CD4-positive, alpha-beta T cell treated with Interleukin-2 at 100 ng/mL for 4 hours (primary cell): ENCODE results near the gene NRN1L.
"Not testable (repeated sequence)": the region's sequence is repeated elsewhere in the genome, so short reads cannot be mapped to it uniquely, and the experiment has no call there.

Source experiments
- DNase-seq: peaks from one replicate; pipeline ENCODE4 v3.0.0-alpha.2; 2020; ENCODE audit warnings: low spot score

NRN1L gene

DNA sequence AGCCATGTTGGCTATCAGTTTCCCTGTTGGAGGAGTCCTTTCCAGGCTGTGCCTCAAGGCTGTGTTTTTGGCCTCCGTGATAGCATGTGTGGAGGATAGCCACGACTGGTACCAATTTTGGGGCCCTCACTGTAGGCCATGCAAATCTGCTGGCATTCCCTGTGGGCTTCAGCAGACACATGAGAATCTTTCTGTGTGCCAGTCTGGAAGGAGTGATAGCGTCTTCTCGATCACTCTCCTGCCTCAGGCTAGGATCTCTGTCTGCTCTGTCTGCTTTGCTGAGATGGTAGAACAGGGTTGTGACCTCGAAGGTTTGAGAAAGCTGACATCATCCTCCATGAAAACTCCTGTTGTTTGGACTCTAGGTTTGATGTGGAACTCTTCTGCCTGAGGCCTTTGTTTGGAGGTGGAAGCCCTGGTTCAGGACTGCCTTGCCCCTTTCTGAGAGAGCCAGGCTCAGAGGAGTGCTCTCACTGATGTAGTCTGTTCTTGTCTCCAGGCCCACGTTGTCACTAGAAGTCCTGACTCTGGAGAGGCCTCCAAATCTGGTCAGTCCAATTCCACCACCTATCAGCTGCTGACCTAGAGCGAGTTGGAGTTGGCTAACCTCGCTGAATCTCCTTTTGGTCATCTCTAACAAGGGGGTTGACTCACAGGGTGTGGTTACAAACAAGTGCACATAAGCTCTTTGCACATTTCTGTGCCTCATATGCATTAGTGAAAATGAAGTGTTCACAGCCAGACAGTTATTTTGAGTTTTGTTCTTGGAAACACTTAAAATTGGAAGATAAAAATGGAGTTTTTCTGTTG is 23.9 kb upstream of the NRN1L start:
- DNase-seq = no peak

GRCh38 chr16:67861877-67862276 is 22.8 kb upstream of the NRN1L start:
- DNase-seq = no peak

- DNase-seq = no peak
These were observed 21.8 kb upstream of the NRN1L start for GRCh38 chr16:67862623-67863583.

GRCh38 chr16:67864044-67864443 is 20.6 kb upstream of the NRN1L start:
- not testable (repeated sequence) for DNase-seq

DNA sequence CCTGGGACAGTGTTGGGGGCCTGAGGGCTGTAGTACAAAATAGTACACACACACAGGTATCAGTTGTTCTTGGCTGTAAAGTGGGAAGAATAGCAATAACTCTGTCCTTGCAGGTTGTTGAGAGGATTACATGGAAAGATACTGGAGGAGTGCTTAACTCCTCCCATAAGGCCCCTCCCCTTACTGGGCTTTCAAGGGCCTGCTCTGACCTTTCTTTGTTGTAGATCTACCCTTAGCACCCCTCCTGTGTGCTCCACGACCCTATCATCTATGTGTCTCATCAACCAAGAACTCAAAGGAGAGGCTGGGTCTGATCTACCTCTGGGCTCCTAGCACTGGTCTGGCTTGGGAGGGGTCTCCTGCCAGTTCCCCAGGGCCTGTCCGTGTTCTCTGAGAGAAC is 20.1 kb upstream of the NRN1L start:
- no peak for DNase-seq

- DNase-seq = no peak
These were observed 19.4 kb upstream of the NRN1L start for GRCh38 chr16:67865318-67865717.

DNA sequence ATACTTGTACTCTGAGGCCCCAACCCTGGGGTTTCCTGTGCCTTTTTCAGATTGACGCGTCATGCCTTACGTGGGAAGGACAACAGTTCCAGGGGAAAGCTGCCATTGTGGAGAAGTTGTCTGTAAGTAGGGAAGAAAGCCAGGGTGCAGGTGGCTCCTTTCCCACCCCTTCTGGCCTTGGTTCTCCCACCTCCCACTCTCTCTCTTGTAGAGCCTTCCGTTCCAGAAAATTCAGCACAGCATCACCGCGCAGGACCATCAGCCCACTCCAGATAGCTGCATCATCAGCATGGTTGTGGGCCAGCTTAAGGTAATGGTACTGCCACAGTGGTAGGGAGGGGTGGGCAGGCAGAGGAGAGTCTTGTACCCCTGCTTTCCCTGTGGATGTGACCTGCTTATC is 16.4 kb upstream of the NRN1L start:
- no peak for DNase-seq

DNA sequence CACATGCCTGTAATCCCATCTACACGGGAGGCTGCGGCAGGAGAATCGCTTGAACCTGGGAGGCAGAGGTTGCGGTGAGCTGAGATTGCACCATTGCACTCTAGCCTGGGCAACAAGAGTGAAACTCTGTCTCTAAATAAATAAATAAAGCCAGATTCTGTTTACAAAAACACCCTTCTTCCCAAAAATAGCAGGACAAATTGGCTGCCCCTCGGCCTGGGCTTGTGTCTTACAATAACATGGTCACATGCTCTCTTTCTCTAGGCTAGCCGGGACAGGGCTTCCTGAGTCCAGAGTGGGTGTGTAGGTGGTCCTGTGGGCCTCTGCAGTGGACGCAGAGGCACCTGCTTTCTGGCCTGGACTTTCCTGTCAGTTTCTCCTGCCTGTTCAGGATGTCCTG is 15.0 kb upstream of the NRN1L start:
- DNase-seq = no peak

GRCh38 chr16:67871256-67871655 is 13.4 kb upstream of the NRN1L start:
- DNase-seq = no peak

DNA sequence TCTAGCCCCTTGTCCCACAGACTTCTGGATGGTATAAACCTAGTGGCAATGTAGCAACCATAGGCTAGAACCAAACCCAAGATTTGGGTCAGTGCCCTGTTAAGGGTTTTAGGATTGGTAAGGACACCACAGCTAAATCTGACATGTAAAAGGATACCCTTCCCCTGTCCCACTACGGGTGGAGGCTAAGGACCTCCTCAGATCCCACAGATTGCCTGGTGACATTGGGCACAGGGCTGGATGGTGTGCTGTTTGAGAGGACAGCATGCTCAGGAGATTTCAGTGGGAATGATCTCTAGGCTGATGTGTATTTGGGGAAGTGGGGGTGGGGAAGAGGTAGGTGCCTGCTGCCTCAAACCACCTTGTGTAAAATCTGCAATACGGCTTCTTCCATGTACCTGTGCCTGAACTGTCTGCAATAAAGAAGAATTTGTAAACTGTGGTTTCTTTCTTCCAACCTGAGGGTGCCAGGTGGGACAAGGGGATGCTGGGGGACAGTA is 12.5 kb upstream of the NRN1L start:
- DNase-seq = no peak

DNA sequence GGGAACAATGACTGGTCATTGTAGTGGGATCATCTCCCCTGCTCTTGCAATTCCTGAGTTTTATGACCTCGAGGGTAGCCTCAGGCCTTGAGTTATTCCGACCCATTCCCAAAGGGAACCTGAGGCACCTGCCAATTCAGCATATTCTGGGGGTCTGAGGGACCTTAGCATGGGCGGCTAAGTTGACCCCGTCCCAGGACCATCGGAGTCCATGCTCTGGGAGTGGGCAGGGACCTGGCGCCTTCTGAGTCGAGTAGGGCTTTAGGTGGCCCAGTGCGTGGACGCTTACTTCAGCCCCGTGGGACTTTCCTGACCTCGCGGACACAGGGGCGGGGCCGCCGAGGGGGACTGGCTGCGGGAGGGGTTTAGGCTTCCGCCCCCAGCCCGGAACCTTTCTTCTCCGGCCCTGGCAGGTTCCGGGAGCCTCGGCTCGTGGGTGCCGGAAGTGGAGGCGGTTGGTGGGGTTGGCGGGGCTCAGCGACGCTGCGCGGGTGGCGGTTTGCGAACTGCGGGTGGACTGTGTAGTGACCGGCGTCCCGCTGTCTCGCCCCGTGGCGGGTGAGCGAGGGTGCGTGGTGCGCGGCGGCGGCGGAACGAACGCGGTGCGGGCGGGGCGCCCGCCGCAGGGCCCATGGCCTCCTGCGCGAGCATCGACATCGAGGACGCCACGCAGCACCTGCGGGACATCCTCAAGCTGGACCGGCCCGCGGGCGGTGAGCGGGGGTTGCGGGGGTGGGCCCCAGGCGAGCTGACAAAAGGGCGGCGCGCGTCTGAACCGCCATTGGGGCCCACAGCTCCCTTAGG is 11.9 kb upstream of the NRN1L start, which contains the start of gene EDC4:
Gene EDC4 (plus strand): TSS at position 422 of the 804 bp plus-strand sequence. CDS start 210 bp downstream, at position 632.
- DNase-seq = peak; percentile 88

- no peak for DNase-seq
These were observed 11.0 kb upstream of the NRN1L start for GRCh38 chr16:67873435-67874370.

DNA sequence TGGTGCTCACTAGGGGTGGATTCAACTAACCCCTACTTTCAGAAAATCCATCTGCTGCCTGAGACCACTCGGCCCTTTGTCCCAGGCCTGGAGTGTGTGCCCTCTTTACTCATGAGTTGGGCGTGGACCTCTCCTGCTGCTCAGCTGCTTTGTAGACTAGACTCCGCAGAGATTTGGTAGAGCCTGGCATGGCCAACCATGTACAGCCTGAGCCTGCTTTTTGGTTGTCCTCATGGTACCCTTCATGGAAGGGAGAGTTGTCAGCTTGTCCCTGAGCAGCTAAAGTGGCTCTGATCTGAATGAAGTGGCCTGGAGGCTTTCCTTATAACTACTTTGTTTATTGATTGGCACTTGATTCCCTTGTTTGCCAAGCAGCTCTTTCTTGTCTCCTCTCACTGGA is 10.3 kb upstream of the NRN1L start:
- DNase-seq = no peak

DNA sequence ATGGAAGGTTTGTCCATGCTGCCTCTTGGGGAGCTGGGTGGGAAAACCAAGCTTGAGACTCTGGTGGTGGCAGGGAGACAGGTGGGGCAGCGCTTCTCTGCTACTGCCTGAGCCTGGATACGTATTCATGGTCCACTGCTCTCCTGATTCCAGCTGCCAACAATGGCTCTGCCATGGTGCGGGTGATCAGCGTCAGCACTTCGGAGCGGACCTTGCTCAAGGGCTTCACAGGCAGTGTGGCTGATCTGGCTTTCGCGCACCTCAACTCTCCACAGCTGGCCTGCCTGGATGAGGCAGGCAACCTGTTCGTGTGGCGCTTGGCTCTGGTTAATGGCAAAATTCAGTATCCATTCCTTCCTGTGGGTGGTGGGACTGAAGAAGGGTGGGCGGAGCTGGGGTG is 7.6 kb upstream of the NRN1L start:
- DNase-seq = no peak

- DNase-seq = no peak
These were observed 6.5 kb upstream of the NRN1L start for GRCh38 chr16:67878232-67878631.

GRCh38 chr16:67878846-67879245 is 5.8 kb upstream of the NRN1L start:
- DNase-seq = no peak

DNA sequence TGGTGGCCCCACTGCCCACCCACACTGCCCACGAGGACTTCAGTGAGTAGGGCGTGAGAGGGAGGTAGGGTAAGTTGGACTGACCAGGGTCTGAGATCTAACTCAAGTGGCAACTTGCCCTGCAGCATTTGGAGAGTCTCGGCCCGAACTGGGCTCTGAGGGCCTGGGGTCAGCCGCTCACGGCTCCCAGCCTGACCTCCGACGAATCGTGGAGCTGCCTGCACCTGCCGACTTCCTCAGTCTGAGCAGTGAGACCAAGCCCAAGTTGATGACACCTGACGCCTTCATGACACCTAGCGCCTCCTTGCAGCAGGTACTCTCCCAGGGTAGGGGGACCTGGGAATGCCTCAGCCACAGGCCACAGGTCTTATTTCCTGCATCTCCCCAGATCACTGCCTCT is 5.2 kb upstream of the NRN1L start:
- no peak for DNase-seq

GRCh38 chr16:67879936-67880335 is 4.7 kb upstream of the NRN1L start:
- DNase-seq = no peak

DNA sequence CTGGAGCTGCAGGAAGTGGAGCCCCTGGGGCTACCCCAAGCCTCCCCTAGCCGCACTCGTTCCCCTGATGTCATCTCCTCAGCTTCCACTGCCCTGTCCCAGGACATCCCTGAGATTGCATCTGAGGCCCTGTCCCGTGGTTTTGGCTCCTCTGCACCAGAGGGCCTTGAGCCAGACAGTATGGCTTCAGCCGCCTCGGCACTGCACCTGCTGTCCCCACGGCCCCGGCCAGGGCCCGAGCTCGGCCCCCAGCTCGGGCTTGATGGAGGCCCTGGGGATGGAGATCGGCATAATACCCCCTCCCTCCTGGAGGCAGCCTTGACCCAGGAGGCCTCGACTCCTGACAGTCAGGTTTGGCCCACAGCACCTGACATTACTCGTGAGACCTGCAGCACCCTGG is 4.1 kb upstream of the NRN1L start:
- no peak for DNase-seq

DNA sequence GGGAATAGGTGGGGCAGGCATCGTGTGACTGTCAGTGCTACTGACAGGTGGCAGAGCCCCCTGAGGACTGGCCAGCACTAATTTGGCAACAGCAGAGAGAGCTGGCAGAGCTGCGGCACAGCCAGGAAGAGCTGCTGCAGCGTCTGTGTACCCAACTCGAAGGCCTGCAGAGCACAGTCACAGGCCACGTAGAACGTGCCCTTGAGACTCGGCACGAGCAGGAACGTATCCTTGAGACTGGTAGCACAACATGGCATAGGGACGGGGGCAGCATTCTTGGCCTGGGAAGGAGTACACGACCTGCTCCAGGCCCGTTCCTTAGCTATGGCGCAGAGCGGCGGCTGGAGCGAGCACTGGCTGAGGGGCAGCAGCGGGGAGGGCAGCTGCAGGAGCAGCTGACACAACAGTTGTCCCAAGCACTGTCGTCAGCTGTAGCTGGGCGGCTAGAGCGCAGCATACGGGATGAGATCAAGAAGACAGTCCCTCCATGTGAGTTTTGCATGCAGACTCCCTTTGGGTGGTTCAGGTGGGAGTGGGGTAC is 3.0 kb upstream of the NRN1L start:
- no peak for DNase-seq
